Epidermal melanocyte (primary cell): Measurements from ENCODE around the gene RDM1.

Experiments used
- DNase-seq: peaks from one replicate; pipeline ENCODE4 v3.0.0; 2011; ENCODE audit warnings: low spot score; ENCODE audit not compliant: insufficient read length

The RDM1 gene

DNA sequence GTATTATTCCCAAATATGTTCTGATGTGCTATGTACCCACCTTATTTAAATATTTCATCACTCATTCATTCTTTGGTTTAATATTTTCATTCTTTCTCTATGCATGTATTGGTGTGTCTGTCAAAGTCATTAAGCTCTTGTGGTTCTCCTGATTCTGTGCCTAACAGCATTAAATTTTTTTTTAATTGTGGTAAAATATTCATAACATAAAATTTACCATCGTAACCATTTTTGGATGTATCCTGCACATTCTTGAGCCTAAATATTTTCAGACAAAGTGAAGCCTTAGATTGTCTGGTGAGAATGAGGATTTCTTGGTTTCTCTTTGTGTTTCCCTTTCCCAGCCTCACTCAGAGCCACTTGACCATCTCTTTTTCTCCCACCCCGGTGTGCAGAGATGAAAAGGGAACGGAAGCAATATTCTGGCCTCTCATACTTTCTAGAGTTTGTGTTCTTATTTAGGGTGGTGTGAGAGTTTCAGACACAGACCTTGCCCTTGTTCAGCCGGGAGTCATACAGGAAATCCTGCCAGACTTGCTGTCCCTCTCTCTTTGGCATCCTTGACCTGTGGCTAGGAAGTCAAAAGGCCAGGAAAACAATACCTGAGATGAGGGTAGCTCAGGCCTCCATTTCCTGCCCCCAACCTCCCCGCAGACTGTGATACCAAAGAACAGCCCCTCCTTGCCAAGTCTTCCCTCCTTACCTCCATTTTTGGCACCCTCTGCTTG, 55.3 kb downstream of the RDM1 start:
- no peak for DNase-seq

- no peak for DNase-seq
Measured at GRCh38 chr17:35872196-35872980, 58.2 kb downstream of the RDM1 start.

DNA sequence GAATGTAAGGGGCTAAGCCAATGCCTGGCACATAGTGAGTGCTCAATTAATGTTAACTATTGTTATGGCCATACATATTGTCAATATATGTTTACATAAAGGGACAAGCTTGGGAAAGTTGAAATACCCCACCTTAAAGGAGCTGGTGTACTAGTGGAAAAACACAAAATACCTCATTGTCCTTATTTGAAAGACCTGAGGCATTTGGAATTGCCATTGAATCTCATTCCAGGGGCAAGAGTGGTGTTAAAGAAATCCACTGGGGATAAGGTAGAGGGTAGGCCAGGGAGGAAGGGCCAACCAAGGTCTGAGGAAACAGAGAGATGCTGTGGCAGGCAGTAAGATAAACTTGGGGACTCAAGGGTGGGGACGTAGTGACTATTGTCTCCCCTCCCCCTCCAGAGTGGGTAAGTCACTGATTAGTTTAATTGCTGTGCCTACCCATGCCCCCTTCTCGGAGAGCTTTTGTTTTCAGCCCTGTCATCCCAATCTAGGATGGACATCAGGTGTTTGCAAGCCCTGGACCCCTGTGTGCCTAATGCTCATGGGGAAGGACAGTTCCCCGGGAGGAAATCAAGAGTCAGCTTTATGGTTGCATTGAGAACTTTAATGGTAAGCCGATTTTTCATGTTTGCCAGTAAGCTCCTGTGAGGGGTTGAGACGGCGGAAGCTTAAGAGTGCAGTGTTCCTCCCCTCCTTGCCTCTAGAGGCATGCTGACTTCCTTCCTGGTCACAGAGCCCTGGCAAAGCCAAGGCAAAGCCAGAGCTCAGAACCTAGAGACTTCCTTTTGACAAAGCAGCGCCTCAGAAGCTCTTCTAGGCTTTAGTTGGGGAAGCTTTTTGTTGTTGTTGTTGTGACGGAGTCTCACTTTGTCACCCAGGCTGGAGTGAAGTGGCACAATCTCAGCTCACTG, 59.4 kb downstream of the RDM1 start:
- DNase-seq, result no peak

DNA sequence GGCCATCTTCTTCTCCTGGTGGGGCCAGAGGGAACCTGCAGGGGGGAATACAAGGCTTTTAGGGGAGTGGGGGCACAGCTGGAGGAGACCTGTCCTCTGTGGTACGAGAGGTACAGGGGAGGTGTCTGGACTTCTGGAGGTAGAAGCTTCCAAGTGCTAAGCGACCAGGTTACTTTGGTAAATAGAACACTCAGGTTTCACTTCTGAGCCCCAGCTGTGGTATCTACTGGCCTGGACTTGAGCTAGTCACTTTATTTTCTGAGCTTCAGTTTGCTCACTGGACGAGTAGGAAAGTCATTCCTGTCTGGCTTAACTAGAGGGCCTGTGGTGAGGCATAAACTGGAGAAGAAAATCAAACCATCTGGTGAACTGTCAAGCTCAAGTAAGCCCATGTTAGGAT, 61.8 kb downstream of the RDM1 start, which contains the start of gene HEATR9:
TSS of gene HEATR9 (minus strand) at position 155 of the 400 bp plus-strand sequence. CDS start at position 6, 149 bp downstream.
- no peak for DNase-seq
